GM12891 (cell line): Measurements from ENCODE around the gene SIPA1L3.

ENCODE experiments used
- DNase-seq: peaks from one replicate; pipeline ENCODE4 v3.0.0; 2011; ENCODE audit warnings: low spot score; ENCODE audit not compliant: insufficient read length
- FAIRE-seq: peaks from 2 replicates; lab custom pipeline; 2011; peaks lifted over from hg19 to GRCh38; lab: Jason Lieb, UNC
- PAX5 ChIP-seq: IDR thresholded peaks from 2 replicates; pipeline ENCODE4 v1.6.1; 2011; ENCODE audit warnings: low read length, moderate library complexity, mild to moderate bottlenecking; ENCODE audit not compliant: insufficient read depth, severe bottlenecking
- POLR2A ChIP-seq: IDR thresholded peaks from 2 replicates; pipeline ENCODE4 v1.6.1; 2011; ENCODE audit warnings: low read depth, low read length, control low read depth
- POLR2AphosphoS5 ChIP-seq: IDR thresholded peaks from 2 replicates; pipeline ENCODE4 v1.6.1; 2011; ENCODE audit warnings: low read depth, low read length, control low read depth
- POU2F2 ChIP-seq: IDR thresholded peaks from 2 replicates; pipeline ENCODE4 v1.6.1; 2011; ENCODE audit warnings: low read depth, mild to moderate bottlenecking, control low read depth, low read length, moderate library complexity
- SPI1 ChIP-seq: IDR thresholded peaks from 2 replicates; pipeline ENCODE4 v1.6.1; 2011; ENCODE audit warnings: low read depth, low read length, control low read depth
- TAF1 ChIP-seq: IDR thresholded peaks from 2 replicates; pipeline ENCODE4 v1.6.1; 2011; ENCODE audit warnings: low read depth, low read length, control low read depth

SIPA1L3 gene

DNA sequence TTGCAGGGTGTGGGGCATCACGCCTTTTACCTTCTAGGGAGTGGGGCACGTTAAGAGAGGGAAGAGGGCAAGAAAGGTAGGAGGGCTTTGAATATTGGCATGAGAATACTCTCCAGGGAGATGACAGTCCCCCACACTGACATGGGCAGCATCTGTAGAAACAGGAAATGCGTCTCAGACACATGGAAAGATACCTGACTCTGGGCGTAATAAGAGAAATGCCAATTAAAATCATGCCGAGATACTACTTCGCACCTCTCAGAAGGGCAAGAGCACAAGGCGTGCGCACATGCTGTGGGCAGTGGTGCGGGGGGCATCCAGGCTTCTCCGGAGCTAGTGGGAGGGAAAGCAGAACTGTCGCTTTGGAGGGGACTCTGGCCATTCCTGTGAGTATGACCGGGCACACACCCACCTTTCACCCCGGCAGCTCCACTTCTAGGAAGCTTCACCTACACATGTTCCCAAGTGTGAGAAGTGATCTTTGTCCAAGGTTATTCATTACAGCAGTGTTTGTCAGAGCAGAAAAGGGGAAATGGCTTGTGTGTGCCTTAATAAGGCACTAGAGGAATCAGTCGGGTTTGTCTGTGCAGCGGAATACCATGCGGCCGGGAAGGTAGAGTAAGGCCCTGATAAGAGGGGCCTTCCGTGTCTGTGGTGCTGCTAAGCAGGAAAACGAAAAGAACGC is 99.5 kb downstream of the SIPA1L3 start:
- FAIRE-seq, result peak; percentile 72
- DNase-seq, result no peak
- no peak for TF ChIP-seq POLR2A
- TF ChIP-seq POLR2AphosphoS5, result no peak
- TF ChIP-seq PAX5, result no peak
- TF ChIP-seq TAF1, result no peak
- TF ChIP-seq SPI1, result peak; percentile 71
- no peak for TF ChIP-seq POU2F2

DNA sequence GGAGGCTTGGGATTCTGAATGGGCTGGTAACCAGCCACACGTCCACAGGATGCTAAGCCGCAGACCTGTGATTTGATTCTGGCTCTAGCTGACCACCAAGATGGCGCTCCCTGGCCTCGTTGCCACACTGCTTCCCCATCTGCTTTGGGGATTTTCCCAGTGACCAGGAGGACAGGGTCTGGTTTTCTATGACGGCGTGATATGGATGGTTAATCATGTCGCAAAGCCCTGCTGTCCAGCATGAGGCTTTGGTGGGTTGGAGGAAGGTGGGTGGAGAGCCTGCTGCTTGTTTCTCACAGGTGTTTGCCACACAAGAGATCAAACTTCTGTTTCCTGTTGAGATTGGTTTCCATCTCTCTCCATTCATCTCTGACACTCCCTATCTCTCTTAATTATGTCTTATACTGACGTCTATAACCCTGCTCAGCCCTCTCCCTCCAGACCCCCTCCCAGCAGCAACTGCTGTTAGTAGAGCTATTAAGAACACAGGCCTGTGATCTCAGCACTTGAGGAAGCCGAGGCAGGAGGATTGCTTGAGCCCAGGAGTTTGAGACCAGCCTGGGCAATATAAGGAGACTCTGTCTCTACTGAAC is 102.7 kb downstream of the SIPA1L3 start:
- TF ChIP-seq POLR2AphosphoS5 (no peak), PAX5 (no peak), TAF1 (no peak), POLR2A (no peak), SPI1 (no peak), POU2F2 (no peak)
- DNase-seq (no peak), FAIRE-seq (peak; percentile 85)

DNA sequence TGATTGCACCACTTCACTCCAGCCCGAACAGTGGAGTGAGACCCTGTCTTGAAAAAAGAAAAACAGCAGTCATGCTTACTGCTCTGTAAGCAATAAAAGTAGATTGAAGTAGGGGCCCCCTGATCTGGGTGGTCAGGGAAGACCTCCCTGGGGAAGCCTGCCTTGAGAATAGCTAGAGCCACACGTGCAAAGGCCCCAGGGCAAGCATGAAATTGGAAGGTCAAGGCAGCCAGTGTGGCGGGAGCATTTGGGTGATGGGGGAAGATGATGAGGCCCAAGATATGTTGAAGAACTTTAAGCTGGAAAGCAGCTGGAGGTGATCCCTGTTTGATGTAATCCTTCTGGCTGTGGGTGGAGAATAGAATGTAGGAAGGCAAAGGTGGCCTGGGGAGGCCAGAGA is 104.4 kb downstream of the SIPA1L3 start:
- DNase-seq (no peak), FAIRE-seq (no peak)
- TF ChIP-seq TAF1 (no peak), PAX5 (no peak)

DNA sequence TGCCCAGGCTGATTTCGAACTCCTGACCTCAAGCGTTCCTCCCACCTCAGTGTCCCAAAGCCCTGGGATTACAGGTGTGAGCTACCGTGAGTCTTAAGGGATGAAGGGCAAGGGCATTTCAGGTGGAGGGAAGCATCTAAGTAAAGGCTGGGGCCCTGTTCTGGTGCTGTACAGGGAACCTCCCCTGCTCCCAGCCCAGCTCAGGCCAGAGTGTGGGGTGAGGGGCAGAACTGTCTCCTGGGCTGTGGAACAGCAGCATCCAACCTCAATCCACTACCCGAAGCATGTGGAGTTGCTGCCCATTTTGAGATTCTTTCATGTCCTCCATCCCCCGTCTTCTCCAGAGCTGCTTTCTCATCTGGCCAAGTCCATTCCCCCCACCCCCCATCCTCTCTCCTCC is 105.3 kb downstream of the SIPA1L3 start:
- no peak for DNase-seq
- no peak for FAIRE-seq
- TF ChIP-seq POLR2A (no peak), POU2F2 (no peak), TAF1 (no peak), SPI1 (no peak), POLR2AphosphoS5 (no peak), PAX5 (no peak)

DNA sequence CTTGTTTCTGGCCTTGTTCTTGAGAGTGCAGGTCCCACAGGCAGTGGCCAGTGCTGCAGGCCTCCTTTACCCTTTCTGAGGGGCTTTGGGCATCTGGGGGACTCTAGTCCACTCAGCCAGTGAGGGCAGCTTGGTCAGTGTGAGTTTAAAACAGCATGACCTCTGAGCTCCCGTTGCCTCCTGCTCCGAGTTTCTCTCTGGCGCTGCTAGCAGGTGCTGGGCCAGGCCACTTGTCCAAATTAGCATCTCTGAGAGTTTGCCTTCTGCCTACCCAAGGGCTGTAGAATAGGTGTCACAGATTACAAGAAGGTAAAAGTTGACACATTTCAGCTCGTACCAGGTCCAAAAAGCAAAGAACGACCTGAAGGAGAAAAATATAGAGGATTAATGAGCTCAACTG is 105.9 kb downstream of the SIPA1L3 start:
- FAIRE-seq (no peak), DNase-seq (no peak)
- no peak for TF ChIP-seq POLR2AphosphoS5
- TF ChIP-seq PAX5, result no peak
- no peak for TF ChIP-seq POLR2A
- TF ChIP-seq SPI1, result no peak
- TF ChIP-seq POU2F2, result no peak
- no peak for TF ChIP-seq TAF1

DNA sequence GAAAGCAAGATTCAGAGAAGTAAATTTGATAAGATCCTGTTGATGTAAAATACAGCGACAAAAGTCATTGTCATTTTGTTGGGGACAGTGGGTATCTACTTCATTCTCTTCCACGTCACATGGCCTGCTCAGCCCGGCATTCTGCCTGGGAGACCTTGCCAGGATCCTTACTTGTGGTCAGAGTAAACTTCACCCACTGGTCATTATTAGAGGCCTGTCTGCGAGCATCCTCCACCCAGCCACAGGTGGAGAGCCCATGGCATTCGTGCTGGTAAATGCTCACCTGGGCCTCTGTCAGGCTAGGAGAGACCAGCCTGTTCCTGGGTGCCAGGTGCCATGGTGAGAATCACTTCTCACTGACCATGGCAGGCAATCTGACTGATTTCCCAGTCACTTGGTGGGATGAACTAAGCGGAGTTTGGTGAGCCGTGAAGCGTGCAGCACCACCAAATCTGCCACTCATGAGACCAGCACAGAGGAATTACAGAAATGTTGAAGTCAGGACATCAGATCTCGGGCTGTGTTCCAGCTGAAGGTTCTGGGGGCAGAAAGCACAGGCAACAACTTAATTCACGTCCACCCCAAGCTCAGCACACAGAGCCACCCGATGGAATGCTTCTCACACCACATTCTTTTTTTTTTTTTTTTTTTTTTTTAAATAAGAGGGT is 107.0 kb downstream of the SIPA1L3 start:
- DNase-seq (no peak), FAIRE-seq (no peak)
- TF ChIP-seq PAX5 (no peak), SPI1 (no peak), TAF1 (no peak)

GRCh38 chr19:38015216-38015615 is 108.2 kb downstream of the SIPA1L3 start:
- DNase-seq, result no peak
- no peak for FAIRE-seq
- TF ChIP-seq POU2F2 (no peak), POLR2A (no peak), POLR2AphosphoS5 (no peak), PAX5 (no peak), SPI1 (no peak), TAF1 (no peak)

GRCh38 chr19:38015761-38016160 is 108.8 kb downstream of the SIPA1L3 start:
- no peak for TF ChIP-seq PAX5
- no peak for TF ChIP-seq POU2F2
- TF ChIP-seq POLR2A, result no peak
- TF ChIP-seq SPI1, result no peak
- no peak for TF ChIP-seq POLR2AphosphoS5
- TF ChIP-seq TAF1, result no peak
- FAIRE-seq (no peak), DNase-seq (no peak)

DNA sequence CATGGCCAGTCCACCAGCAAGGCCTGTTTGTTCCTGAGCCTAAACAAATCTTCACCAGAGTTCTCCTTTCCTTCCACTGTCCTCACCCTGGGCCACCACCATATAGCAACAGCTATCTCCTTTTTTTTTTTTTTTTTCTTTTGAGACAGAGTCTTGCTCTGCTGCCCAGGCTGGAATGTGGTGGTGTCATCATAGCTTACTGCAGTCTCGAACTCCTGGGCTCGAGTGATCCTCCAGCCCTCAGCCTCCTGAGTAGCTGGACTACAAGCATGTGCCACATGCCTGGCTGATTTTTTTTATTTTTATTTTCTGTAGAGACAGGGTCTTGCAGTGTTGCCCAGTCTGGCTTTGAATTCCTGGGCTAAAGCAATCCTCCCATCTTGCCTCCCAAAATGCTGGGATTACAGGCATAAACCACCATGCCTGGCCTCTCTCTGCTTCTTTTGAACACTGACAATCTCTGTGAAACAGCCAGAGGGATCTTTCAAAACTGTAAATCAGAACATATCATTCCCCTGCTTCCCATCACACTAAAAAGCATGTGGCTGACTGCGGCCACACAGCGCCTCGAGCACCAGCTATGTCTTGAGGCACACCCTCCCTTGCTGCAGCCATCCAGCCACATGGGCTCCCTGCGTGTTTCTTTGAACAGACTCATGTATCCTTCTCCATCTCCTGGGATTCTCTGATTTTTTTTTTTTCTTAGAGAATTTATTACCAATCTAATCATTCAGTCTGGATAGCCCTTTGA is 110.6 kb downstream of the SIPA1L3 start:
- TF ChIP-seq PAX5 (no peak), TAF1 (no peak), POU2F2 (no peak), SPI1 (no peak), POLR2AphosphoS5 (no peak), POLR2A (no peak)
- DNase-seq (no peak), FAIRE-seq (no peak)
